Measurements from ENCODE around the gene ATG16L2.

The ATG16L2 gene

DNA sequence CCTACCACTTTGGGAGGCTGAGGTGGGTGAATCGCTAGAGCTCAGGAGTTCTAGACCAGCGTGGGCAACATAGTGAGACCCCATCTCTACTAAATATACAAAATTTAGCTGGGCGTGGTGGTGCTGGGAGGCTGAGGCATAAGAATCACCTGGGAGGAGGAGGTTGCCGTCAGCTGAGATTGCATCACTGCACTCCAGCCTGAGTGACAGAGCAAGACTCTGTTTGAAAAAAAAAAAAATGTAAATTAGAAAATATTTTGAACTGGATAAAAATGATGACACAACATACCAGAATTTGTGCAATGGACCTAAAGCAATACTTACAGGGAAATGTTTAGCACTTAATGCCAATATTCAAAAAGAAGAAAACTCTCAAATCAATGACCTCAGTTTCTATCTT, 46.4 kb downstream of the ATG16L2 start:
- Histone ChIP-seq H3K9me3 (no peaks in the 10 kb centered on the region), H3K27ac (no peak overlapping the region), H3K4me1 (ENCODE audit: control insufficient read depth in 1 of 2, insufficient read depth in 1 of 2, low read depth in 1 of 2, low read length in 1 of 2) (no peaks in the 10 kb centered on the region), H3K36me3 (peaks cover 10% of the 10 kb centered on the region), H3K4me3 (ENCODE audit: low read depth in 1 of 2, low read length in 1 of 2) (no peak overlapping the region), H3K27me3 (no peaks in the 10 kb centered on the region)
- TF ChIP-seq, protein P1, sequence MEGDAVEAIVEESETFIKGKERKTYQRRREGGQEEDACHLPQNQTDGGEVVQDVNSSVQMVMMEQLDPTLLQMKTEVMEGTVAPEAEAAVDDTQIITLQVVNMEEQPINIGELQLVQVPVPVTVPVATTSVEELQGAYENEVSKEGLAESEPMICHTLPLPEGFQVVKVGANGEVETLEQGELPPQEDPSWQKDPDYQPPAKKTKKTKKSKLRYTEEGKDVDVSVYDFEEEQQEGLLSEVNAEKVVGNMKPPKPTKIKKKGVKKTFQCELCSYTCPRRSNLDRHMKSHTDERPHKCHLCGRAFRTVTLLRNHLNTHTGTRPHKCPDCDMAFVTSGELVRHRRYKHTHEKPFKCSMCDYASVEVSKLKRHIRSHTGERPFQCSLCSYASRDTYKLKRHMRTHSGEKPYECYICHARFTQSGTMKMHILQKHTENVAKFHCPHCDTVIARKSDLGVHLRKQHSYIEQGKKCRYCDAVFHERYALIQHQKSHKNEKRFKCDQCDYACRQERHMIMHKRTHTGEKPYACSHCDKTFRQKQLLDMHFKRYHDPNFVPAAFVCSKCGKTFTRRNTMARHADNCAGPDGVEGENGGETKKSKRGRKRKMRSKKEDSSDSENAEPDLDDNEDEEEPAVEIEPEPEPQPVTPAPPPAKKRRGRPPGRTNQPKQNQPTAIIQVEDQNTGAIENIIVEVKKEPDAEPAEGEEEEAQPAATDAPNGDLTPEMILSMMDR (IDR thresholded peaks at IDR 0.05), result no peak

DNA sequence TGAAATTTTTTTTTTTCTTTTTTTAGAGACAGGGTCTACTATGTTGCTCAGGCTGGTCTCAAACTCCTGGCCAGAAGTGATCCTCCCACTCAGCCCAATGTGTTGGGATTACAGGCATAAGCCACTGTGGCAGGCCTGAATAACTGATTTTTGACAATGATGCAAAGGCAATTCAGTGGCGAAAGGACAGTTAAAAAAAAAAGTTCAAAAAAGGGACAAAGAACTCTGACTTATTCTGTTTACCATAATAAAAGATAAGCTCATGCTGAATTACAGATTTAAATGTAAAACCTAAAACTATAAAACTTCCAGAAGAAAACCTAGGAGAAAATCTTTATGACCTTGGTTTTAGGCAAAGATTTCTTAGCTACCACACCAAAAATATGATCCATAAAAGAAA, 48.9 kb downstream of the ATG16L2 start:
- Histone ChIP-seq H3K9me3 (no peaks in the 10 kb centered on the region), H3K27me3 (no peaks in the 10 kb centered on the region), H3K4me3 (ENCODE audit: low read depth in 1 of 2, low read length in 1 of 2) (no peak overlapping the region), H3K4me1 (ENCODE audit: control insufficient read depth in 1 of 2, insufficient read depth in 1 of 2, low read depth in 1 of 2, low read length in 1 of 2) (no peaks in the 10 kb centered on the region), H3K36me3 (peaks cover 27% of the 10 kb centered on the region), H3K27ac (no peak overlapping the region)
- TF ChIP-seq, protein P1 (IDR thresholded peaks at IDR 0.05), result no peak

DNA sequence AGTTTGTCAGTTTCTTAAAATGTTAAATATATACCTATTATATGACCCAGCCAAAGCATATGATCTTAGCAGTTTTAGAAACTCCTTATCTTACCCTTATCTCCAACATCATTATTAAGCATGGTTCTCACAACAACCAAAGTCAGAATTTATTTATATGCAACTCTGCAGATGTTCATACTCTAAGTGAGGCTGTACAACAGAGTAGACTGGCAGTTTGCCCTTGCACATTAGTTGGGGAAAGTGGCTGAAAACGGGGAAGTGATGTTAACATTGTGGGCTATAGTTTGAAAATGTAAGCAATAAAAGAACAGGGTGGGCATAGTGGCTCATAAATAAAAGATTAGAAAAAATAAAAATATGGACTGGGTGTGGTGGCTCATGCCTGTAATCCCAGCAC, 49.7 kb downstream of the ATG16L2 start:
- Histone ChIP-seq H3K4me1 (ENCODE audit: control insufficient read depth in 1 of 2, insufficient read depth in 1 of 2, low read depth in 1 of 2, low read length in 1 of 2) (no peaks in the 10 kb centered on the region), H3K4me3 (ENCODE audit: low read depth in 1 of 2, low read length in 1 of 2) (no peak overlapping the region), H3K9me3 (no peaks in the 10 kb centered on the region), H3K36me3 (peaks cover 27% of the 10 kb centered on the region), H3K27ac (no peak overlapping the region), H3K27me3 (no peaks in the 10 kb centered on the region)
- TF ChIP-seq, protein P1 (IDR thresholded peaks at IDR 0.05), result no peak

DNA sequence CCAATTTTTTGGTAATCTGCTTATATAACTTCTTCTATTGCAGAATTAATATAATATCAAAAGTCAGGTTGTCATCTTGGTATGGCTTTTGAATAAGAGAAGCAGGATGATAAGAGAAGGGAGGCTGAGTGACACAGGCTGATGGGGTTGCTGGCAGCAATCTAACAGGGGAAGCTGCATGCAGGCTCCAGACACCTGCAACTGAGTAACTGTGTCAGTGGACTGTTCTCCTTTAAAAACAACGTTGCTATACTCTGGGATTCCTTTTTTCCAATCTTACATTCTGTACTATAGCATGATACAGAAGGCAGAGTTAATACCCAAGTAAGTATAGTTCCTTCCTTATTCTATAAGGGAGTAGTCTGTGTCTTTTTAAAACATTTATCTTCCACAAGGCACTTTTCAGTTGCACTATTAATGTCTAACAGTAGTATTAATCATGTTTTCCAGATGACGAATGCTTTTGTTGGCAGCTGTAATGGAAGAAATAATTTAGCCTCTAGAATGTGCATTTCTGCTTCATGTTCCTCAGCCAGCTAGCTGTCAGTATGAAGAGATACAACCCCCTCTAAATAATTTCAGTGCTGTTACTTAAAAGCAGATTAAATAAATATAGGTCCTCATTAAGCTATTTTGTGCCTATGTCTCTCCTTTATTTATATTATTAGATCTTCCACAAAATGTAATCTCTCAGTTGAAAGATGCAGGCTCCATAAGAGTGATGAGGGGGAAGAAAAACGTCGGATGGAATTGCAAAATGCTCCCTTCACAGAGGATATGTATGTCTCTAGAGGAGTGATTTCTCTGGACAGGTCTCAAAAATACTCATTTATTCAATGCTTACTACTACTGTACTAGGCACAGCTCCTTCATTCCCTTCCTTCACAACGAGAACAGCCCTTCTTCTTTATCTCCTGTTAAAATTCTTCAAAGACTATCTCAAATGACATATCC, 50.8 kb downstream of the ATG16L2 start:
- TF ChIP-seq, protein P1 (IDR thresholded peaks at IDR 0.05), result no peak
- Histone ChIP-seq H3K9me3 (no peaks in the 10 kb centered on the region), H3K36me3 (peaks cover 27% of the 10 kb centered on the region), H3K4me3 (ENCODE audit: low read depth in 1 of 2, low read length in 1 of 2) (no peak overlapping the region), H3K27me3 (no peaks in the 10 kb centered on the region), H3K4me1 (ENCODE audit: control insufficient read depth in 1 of 2, insufficient read depth in 1 of 2, low read depth in 1 of 2, low read length in 1 of 2) (no peaks in the 10 kb centered on the region), H3K27ac (no peak overlapping the region)

DNA sequence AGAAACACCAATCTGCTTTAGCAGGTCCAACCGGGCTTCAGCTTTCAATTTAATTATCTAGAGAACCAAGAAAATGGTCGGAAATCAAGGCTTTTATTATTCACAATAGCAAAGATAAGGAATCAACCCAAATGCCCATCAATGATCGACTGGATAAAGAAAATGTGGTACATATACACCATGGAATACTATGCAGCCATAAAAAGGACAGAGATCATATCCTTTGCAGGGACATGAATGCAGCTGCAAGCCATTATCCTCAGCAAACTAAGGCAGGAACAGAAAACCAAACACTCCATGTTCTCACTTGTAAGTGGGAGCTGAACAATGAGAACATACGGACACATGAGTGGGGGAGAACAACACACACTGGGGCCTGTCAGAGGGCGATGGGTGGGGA, 53.8 kb downstream of the ATG16L2 start:
- no peaks in the 10 kb centered on the region for H3K4me1 ChIP-seq (ENCODE audit: control insufficient read depth in 1 of 2, insufficient read depth in 1 of 2, low read depth in 1 of 2, low read length in 1 of 2)
- peaks cover 33% of the 10 kb centered on the region for H3K36me3 ChIP-seq
- no peaks in the 10 kb centered on the region for H3K27me3 ChIP-seq
- no peaks in the 10 kb centered on the region for H3K9me3 ChIP-seq
- no peak overlapping the region for H3K27ac ChIP-seq
- no peak overlapping the region for H3K4me3 ChIP-seq (ENCODE audit: low read depth in 1 of 2, low read length in 1 of 2)
- TF ChIP-seq, protein P1 (IDR thresholded peaks at IDR 0.05), result no peak
